ENCODE results near the gene HPCAL1. TPM values are rescaled to one million over a fixed set of nuclear protein-coding genes. Genes with fewer than 3 reads are reported as not detected.
A peak's percentile ranks its signal among the peaks of the same experiment; 100 is the strongest.

Gene HPCAL1
- total RNA-seq, 1 donor from 2014 or later = 3.7 TPM

DNA sequence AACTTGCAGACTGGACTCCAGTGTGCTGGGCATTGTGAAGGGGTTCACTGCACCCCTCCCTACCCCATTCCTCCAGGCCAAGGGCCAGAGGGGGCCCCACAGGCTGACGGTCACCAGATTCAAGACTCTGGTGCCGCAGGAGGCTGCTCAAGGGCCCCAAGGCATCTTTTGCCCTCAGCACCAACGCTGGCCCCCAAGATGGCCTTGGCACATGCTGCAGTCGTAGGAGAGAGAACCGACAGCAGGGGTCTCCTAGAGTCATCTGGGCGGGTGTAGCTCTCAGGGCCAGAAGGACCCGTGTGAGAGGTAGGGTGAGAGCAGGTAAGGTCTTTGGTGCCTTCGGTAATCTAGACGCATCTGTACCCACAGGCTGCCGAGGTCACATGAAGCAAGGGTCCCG, 164.1 kb downstream of the HPCAL1 start:
- no peaks in the 10 kb centered on the region for H3K4me1 ChIP-seq
- H3F3A ChIP-seq (ENCODE audit: low read depth) = no peaks in the 10 kb centered on the region
- no peak overlapping the region for H3K4me2 ChIP-seq
- Mint-ChIP-seq H3K27me3 (ENCODE audit: insufficient read depth, low read depth) (peaks cover 9% of the 10 kb centered on the region), H3K36me3 (no peaks in the 10 kb centered on the region), H3K4me1 (peaks cover 8% of the 10 kb centered on the region), H3K4me3 (no peak overlapping the region), H3K27ac (no peak overlapping the region), H3K9me3 (no peaks in the 10 kb centered on the region)
- TF ChIP-seq, protein P1, sequence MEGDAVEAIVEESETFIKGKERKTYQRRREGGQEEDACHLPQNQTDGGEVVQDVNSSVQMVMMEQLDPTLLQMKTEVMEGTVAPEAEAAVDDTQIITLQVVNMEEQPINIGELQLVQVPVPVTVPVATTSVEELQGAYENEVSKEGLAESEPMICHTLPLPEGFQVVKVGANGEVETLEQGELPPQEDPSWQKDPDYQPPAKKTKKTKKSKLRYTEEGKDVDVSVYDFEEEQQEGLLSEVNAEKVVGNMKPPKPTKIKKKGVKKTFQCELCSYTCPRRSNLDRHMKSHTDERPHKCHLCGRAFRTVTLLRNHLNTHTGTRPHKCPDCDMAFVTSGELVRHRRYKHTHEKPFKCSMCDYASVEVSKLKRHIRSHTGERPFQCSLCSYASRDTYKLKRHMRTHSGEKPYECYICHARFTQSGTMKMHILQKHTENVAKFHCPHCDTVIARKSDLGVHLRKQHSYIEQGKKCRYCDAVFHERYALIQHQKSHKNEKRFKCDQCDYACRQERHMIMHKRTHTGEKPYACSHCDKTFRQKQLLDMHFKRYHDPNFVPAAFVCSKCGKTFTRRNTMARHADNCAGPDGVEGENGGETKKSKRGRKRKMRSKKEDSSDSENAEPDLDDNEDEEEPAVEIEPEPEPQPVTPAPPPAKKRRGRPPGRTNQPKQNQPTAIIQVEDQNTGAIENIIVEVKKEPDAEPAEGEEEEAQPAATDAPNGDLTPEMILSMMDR (IDR thresholded peaks at IDR 0.05) = no peak
- TF ChIP-seq EZH2phosphoT487 (IDR thresholded peaks at IDR 0.05) (no peak), EZH2 (IDR thresholded peaks at IDR 0.05) (no peak)
- H3K79me2 ChIP-seq (ENCODE audit: low read depth) = no peaks in the 10 kb centered on the region
- no peak for DNase-seq (ENCODE audit: low spot score)
- no peaks in the 10 kb centered on the region for H3K27me3 ChIP-seq
- no peaks in the 10 kb centered on the region for H3K36me3 ChIP-seq
- H3K4me3 ChIP-seq = no peak overlapping the region
- no peaks in the 10 kb centered on the region for H4K20me1 ChIP-seq (ENCODE audit: low read depth)
- H3K9me3 ChIP-seq (ENCODE audit: low read depth) = no peaks in the 10 kb centered on the region
- H2AFZ ChIP-seq (replicated peaks) = no peak overlapping the region
- H3K9ac ChIP-seq = no peak overlapping the region
- no peak overlapping the region for H3K27ac ChIP-seq

DNA sequence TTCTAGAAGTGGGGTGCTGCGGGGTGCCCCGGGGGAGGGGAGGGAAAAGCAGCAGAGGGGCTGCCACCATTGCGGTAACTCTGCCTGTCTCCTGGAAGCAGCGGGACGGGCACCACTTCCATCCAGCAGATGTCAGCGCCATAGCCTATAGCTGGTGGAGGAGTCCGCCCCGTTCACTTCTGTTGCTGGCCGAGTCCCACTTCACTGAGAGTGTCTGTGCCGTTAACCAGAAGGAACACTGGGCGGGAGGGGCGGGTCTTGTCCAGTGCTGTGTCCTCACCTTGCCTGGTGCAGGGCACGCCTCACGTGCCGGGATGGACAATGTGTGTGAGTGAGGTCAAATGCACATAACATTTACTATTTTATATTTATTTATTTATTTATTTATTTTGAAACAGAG, 164.7 kb downstream of the HPCAL1 start:
- H3K27me3 ChIP-seq = no peaks in the 10 kb centered on the region
- no peak overlapping the region for H2AFZ ChIP-seq (replicated peaks)
- no peaks in the 10 kb centered on the region for H3K4me1 ChIP-seq
- H3K4me3 Mint-ChIP-seq = no peak overlapping the region
- no peaks in the 10 kb centered on the region for H3K36me3 ChIP-seq
- no peaks in the 10 kb centered on the region for H3K79me2 ChIP-seq (ENCODE audit: low read depth)
- no peaks in the 10 kb centered on the region for H4K20me1 ChIP-seq (ENCODE audit: low read depth)
- H3K36me3 Mint-ChIP-seq = no peaks in the 10 kb centered on the region
- H3K4me2 ChIP-seq = no peak overlapping the region
- H3F3A ChIP-seq (ENCODE audit: low read depth) = no peaks in the 10 kb centered on the region
- H3K9ac ChIP-seq = no peak overlapping the region
- H3K4me3 ChIP-seq = no peak overlapping the region
- H3K9me3 Mint-ChIP-seq = no peaks in the 10 kb centered on the region
- TF ChIP-seq, protein P1 (IDR thresholded peaks at IDR 0.05) = peak; percentile 26
- TF ChIP-seq EZH2 (IDR thresholded peaks at IDR 0.05) = no peak
- H3K9me3 ChIP-seq (ENCODE audit: low read depth) = no peaks in the 10 kb centered on the region
- H3K27ac ChIP-seq = no peak overlapping the region
- H3K27me3 Mint-ChIP-seq (ENCODE audit: insufficient read depth, low read depth) = peaks cover 9% of the 10 kb centered on the region
- peaks cover 9% of the 10 kb centered on the region for H3K4me1 Mint-ChIP-seq
- DNase-seq (ENCODE audit: low spot score) = peak; percentile 51
- H3K27ac Mint-ChIP-seq = no peak overlapping the region

DNA sequence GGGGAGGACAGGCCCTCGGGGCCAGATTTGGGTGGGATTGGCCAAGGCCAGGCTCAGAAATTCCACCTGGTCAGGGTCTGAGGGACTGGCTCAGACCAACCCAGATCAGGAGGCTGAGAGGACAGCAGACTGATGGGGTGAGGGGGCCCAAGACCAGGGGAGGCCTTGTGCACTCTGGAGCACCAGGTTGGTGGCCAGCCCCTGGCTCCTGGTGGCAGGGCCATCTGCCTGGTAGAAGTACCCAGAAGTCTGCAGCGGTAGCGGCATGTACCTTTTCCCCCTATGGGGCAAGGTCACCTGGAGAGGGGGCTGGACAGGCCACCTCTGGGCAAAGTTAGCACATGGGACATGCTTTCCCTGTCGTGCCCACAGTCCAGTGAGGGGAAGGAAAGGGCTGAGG, 166.6 kb downstream of the HPCAL1 start:
- Histone ChIP-seq H3F3A (ENCODE audit: low read depth) (no peaks in the 10 kb centered on the region), H2AFZ (replicated peaks) (no peak overlapping the region), H3K79me2 (ENCODE audit: low read depth) (no peaks in the 10 kb centered on the region), H3K4me1 (no peaks in the 10 kb centered on the region), H3K27ac (no peak overlapping the region), H3K9me3 (ENCODE audit: low read depth) (no peaks in the 10 kb centered on the region), H3K4me3 (no peak overlapping the region), H3K36me3 (no peaks in the 10 kb centered on the region), H3K9ac (no peak overlapping the region), H3K27me3 (no peaks in the 10 kb centered on the region), H4K20me1 (ENCODE audit: low read depth) (no peaks in the 10 kb centered on the region), H3K4me2 (no peak overlapping the region)
- Mint-ChIP-seq H3K4me3 (no peak overlapping the region), H3K36me3 (no peaks in the 10 kb centered on the region), H3K9me3 (no peaks in the 10 kb centered on the region), H3K27me3 (ENCODE audit: insufficient read depth, low read depth) (peaks cover 7% of the 10 kb centered on the region), H3K27ac (peak overlapping the region; percentile 69), H3K4me1 (peaks cover 9% of the 10 kb centered on the region)
- TF ChIP-seq EZH2 (IDR thresholded peaks at IDR 0.05) = no peak
- TF ChIP-seq EZH2phosphoT487 (IDR thresholded peaks at IDR 0.05) = no peak
- TF ChIP-seq, protein P1 (IDR thresholded peaks at IDR 0.05) = no peak
- no peak for DNase-seq (ENCODE audit: low spot score)

Data from neural progenitor cell (in vitro differentiated cells).